ENCODE data around the gene TMEM163. TPM values are rescaled to one million over a fixed set of nuclear protein-coding genes. Genes with fewer than 3 reads are reported as not detected.
"Not testable (repeated sequence)": the region's sequence is repeated elsewhere in the genome, so short reads cannot be mapped to it uniquely, and the experiment has no call there.

Gene TMEM163
- total RNA-seq, 1 experiment from 2014 or later = 0.78 TPM

- in situ Hi-C loops (cut with HindIII; ENCODE audit: low pct_unique_long_range_greater_than_20kb, low sequenced_read_pairs) = no loop called here
- no peak for DNase-seq (ENCODE audit: low read depth)
These were observed 227.8 kb downstream of the TMEM163 start for GRCh38 chr2:134491022-134491421.

GRCh38 chr2:134490559-134490958 is 228.2 kb downstream of the TMEM163 start:
- DNase-seq (ENCODE audit: low read depth) = no peak
- in situ Hi-C loops (cut with HindIII; ENCODE audit: low pct_unique_long_range_greater_than_20kb, low sequenced_read_pairs) = no loop called here

- DNase-seq (ENCODE audit: low read depth) = no peak
- in situ Hi-C loops (cut with HindIII; ENCODE audit: low pct_unique_long_range_greater_than_20kb, low sequenced_read_pairs) = no loop called here
These were observed 228.9 kb downstream of the TMEM163 start for GRCh38 chr2:134489732-134490384.

GRCh38 chr2:134482766-134483340 is 235.9 kb downstream of the TMEM163 start:
- no peak for DNase-seq (ENCODE audit: low read depth)
- in situ Hi-C loops (cut with HindIII; ENCODE audit: low pct_unique_long_range_greater_than_20kb, low sequenced_read_pairs) = no loop called here

GRCh38 chr2:134482131-134482723 is 236.6 kb downstream of the TMEM163 start:
- in situ Hi-C loops (cut with HindIII; ENCODE audit: low pct_unique_long_range_greater_than_20kb, low sequenced_read_pairs) = no loop called here
- DNase-seq (ENCODE audit: low read depth) = no peak

- DNase-seq (ENCODE audit: low read depth) = no peak
- in situ Hi-C loops (cut with HindIII; ENCODE audit: low pct_unique_long_range_greater_than_20kb, low sequenced_read_pairs) = no loop called here
These were observed 239.0 kb downstream of the TMEM163 start for GRCh38 chr2:134479696-134480330.

- in situ Hi-C loops (cut with HindIII; ENCODE audit: low pct_unique_long_range_greater_than_20kb, low sequenced_read_pairs); DNase-seq (ENCODE audit: low read depth): not testable (repeated sequence)
These were observed 241.8 kb downstream of the TMEM163 start for GRCh38 chr2:134476982-134477381.

GRCh38 chr2:134470561-134471168 is 248.1 kb downstream of the TMEM163 start:
- no peak for DNase-seq (ENCODE audit: low read depth)
- in situ Hi-C loops (cut with HindIII; ENCODE audit: low pct_unique_long_range_greater_than_20kb, low sequenced_read_pairs) = no loop called here

- in situ Hi-C loops (cut with HindIII; ENCODE audit: low pct_unique_long_range_greater_than_20kb, low sequenced_read_pairs) = no loop called here
- DNase-seq (ENCODE audit: low read depth) = no peak
These were observed 249.2 kb downstream of the TMEM163 start for GRCh38 chr2:134469516-134470115.

GRCh38 chr2:134468776-134469175 is 250.0 kb downstream of the TMEM163 start:
- in situ Hi-C loops (cut with HindIII; ENCODE audit: low pct_unique_long_range_greater_than_20kb, low sequenced_read_pairs) = no loop called here
- no peak for DNase-seq (ENCODE audit: low read depth)

GRCh38 chr2:134468164-134468563 is 250.6 kb downstream of the TMEM163 start:
- DNase-seq (ENCODE audit: low read depth) = no peak
- in situ Hi-C loops (cut with HindIII; ENCODE audit: low pct_unique_long_range_greater_than_20kb, low sequenced_read_pairs) = no loop called here

- in situ Hi-C loops (cut with HindIII; ENCODE audit: low pct_unique_long_range_greater_than_20kb, low sequenced_read_pairs) = no loop called here
- DNase-seq (ENCODE audit: low read depth) = no peak
These were observed 252.7 kb downstream of the TMEM163 start for GRCh38 chr2:134466141-134466540.

GRCh38 chr2:134465228-134466105 is 253.3 kb downstream of the TMEM163 start:
- no peak for DNase-seq (ENCODE audit: low read depth)
- in situ Hi-C loops (cut with HindIII; ENCODE audit: low pct_unique_long_range_greater_than_20kb, low sequenced_read_pairs) = no loop called here

GRCh38 chr2:134463699-134464022 is 255.1 kb downstream of the TMEM163 start:
- in situ Hi-C loops (cut with HindIII; ENCODE audit: low pct_unique_long_range_greater_than_20kb, low sequenced_read_pairs) = no loop called here

GRCh38 chr2:134462791-134463698 is 255.8 kb downstream of the TMEM163 start:
- no peak for DNase-seq (ENCODE audit: low read depth)
- in situ Hi-C loops (cut with HindIII; ENCODE audit: low pct_unique_long_range_greater_than_20kb, low sequenced_read_pairs) = no loop called here

More at GRCh38 chr2:134463699-134464022, 255.1 kb downstream of the TMEM163 start:
- no peak for DNase-seq (ENCODE audit: low read depth)

GRCh38 chr2:134462275-134462674 is 256.5 kb downstream of the TMEM163 start:
- DNase-seq (ENCODE audit: low read depth) = no peak
- in situ Hi-C loops (cut with HindIII; ENCODE audit: low pct_unique_long_range_greater_than_20kb, low sequenced_read_pairs) = no loop called here

GRCh38 chr2:134461511-134461910 is 257.3 kb downstream of the TMEM163 start:
- peak; percentile 16 for DNase-seq (ENCODE audit: low read depth)
- in situ Hi-C loops (cut with HindIII; ENCODE audit: low pct_unique_long_range_greater_than_20kb, low sequenced_read_pairs) = no loop called here

Data from Caki2 (cell line).